ENCODE results near the gene FNIP1. TPM values are rescaled to one million over a fixed set of nuclear protein-coding genes. Genes with fewer than 3 reads are reported as not detected.

Gene FNIP1
- total and polyA plus RNA-seq, 2 donors (not counting 1 experiment from before 2014, with no cell fraction given) = 10.3 to 52.8 TPM

GRCh38 chr5:131769961-131770360 lies 26.9 kb downstream of the FNIP1 start:
- ChIA-PET CTCF (no interaction called here), POLR2A (no interaction called here)
- H3K9me3 Mint-ChIP-seq (ENCODE audit: insufficient read depth) = no peaks in the 10 kb centered on the region
- H2AFZ ChIP-seq (ENCODE audit: insufficient read depth, low read depth, low read length, poor library complexity, severe bottlenecking) = no peak overlapping the region
- H3K4me1 ChIP-seq (ENCODE audit: control insufficient read depth in 2 of 2, insufficient read depth in 2 of 2, low read length in 2 of 2) = peaks cover 15 to 31% of the 10 kb centered on the region in 2 donors
- peaks cover 34% of the 10 kb centered on the region for H3K4me1 Mint-ChIP-seq
- 100% methylated on average over 1 of the region's 1 CpG for WGBS (ENCODE audit: insufficient coverage)
- H3K9me3 ChIP-seq (ENCODE audit: control extremely low read depth in 1 of 3, control insufficient read depth in 2 of 3, insufficient read depth in 1 of 3, low read length in 2 of 3) = no peaks in the 10 kb centered on the region
- H4K20me1 ChIP-seq (ENCODE audit: control insufficient read depth, insufficient read depth, low read length, poor library complexity, severe bottlenecking) = peaks cover 37% of the 10 kb centered on the region
- intact Hi-C loops (cut with micrococcal nuclease) = loop anchor here (5.0 kb wide), 1 partner anchor 33 kb away; no protein-coding TSS in a partner anchor
- peak overlapping the region; percentile 13 for H3K4me2 ChIP-seq (replicated peaks; ENCODE audit: low read depth, low read length, poor library complexity, severe bottlenecking)
- DNase-seq (no peak), ATAC-seq (ENCODE audit: low read depth) (no peak)
- H3K4me3 ChIP-seq (ENCODE audit: control extremely low read depth in 1 of 5, extremely low read depth in 1 of 5, insufficient read depth in 1 of 5, low read depth in 2 of 5, low read length in 4 of 5) = no peak overlapping the region
- peaks cover 96% of the 10 kb centered on the region for H3K79me2 ChIP-seq (ENCODE audit: control insufficient read depth, insufficient read depth, low read length)
- H3K27me3 ChIP-seq (replicated peaks in 1 of 4; ENCODE audit: control extremely low read depth in 1 of 4, control insufficient read depth in 3 of 4, insufficient read depth in 4 of 4, low read length in 3 of 4) = no peaks in the 10 kb centered on the region
- H3K27ac Mint-ChIP-seq = no peak overlapping the region
- peak overlapping the region; percentile 6 for H3K9ac ChIP-seq (ENCODE audit: low read length)
- H3K27me3 Mint-ChIP-seq = no peaks in the 10 kb centered on the region
- peak overlapping the region; percentile 9 for H3K4me3 Mint-ChIP-seq
- no peak overlapping the region for H3K27ac ChIP-seq (ENCODE audit: low read length in 2 of 2)
- peaks cover 0 to 2% of the 10 kb centered on the region in 2 experiments for H3K36me3 ChIP-seq (replicated peaks in 1 of 2; ENCODE audit: control extremely low read depth in 1 of 2, control insufficient read depth in 1 of 2, extremely low read depth in 1 of 2, insufficient read depth in 2 of 2, low read length in 1 of 2)
- TF ChIP-seq EZH2 (IDR thresholded peaks at IDR 0.05; ENCODE audit: borderline replicate concordance, insufficient read depth, low read depth, low read length, poor library complexity, severe bottlenecking) = no peak
- TF ChIP-seq, protein P1, sequence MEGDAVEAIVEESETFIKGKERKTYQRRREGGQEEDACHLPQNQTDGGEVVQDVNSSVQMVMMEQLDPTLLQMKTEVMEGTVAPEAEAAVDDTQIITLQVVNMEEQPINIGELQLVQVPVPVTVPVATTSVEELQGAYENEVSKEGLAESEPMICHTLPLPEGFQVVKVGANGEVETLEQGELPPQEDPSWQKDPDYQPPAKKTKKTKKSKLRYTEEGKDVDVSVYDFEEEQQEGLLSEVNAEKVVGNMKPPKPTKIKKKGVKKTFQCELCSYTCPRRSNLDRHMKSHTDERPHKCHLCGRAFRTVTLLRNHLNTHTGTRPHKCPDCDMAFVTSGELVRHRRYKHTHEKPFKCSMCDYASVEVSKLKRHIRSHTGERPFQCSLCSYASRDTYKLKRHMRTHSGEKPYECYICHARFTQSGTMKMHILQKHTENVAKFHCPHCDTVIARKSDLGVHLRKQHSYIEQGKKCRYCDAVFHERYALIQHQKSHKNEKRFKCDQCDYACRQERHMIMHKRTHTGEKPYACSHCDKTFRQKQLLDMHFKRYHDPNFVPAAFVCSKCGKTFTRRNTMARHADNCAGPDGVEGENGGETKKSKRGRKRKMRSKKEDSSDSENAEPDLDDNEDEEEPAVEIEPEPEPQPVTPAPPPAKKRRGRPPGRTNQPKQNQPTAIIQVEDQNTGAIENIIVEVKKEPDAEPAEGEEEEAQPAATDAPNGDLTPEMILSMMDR (IDR thresholded peaks at IDR 0.05) = no peak

GRCh38 chr5:131769336-131769735 lies 27.5 kb downstream of the FNIP1 start:
- H3K27ac ChIP-seq (ENCODE audit: low read length in 2 of 2) = no peak overlapping the region
- 100% methylated on average over 1 of the region's 1 CpG for WGBS (ENCODE audit: insufficient coverage)
- H3K4me3 Mint-ChIP-seq = no peak overlapping the region
- H3K9me3 Mint-ChIP-seq (ENCODE audit: insufficient read depth) = no peaks in the 10 kb centered on the region
- peak overlapping the region; percentile 6 for H3K9ac ChIP-seq (ENCODE audit: low read length)
- H3K4me1 Mint-ChIP-seq = peaks cover 33% of the 10 kb centered on the region
- H3K27me3 Mint-ChIP-seq = no peaks in the 10 kb centered on the region
- CTCF ChIA-PET = no interaction called here
- H3K4me3 ChIP-seq (ENCODE audit: control extremely low read depth in 1 of 5, extremely low read depth in 1 of 5, insufficient read depth in 1 of 5, low read depth in 2 of 5, low read length in 4 of 5) = no peak overlapping the region
- ATAC-seq (ENCODE audit: low read depth) (no peak), DNase-seq (no peak)
- H3K27ac Mint-ChIP-seq = no peak overlapping the region
- H4K20me1 ChIP-seq (ENCODE audit: control insufficient read depth, insufficient read depth, low read length, poor library complexity, severe bottlenecking) = peaks cover 36% of the 10 kb centered on the region
- POLR2A ChIA-PET = no interaction called here
- no peak overlapping the region for H2AFZ ChIP-seq (ENCODE audit: insufficient read depth, low read depth, low read length, poor library complexity, severe bottlenecking)
- TF ChIP-seq, protein P1 (IDR thresholded peaks at IDR 0.05) = no peak
- TF ChIP-seq EZH2 (IDR thresholded peaks at IDR 0.05; ENCODE audit: borderline replicate concordance, insufficient read depth, low read depth, low read length, poor library complexity, severe bottlenecking) = no peak
- peaks cover 0 to 2% of the 10 kb centered on the region in 2 experiments for H3K36me3 ChIP-seq (replicated peaks in 1 of 2; ENCODE audit: control extremely low read depth in 1 of 2, control insufficient read depth in 1 of 2, extremely low read depth in 1 of 2, insufficient read depth in 2 of 2, low read length in 1 of 2)
- peaks cover 0 to 1% (median under 1%) of the 10 kb centered on the region in 3 donors for H3K9me3 ChIP-seq (ENCODE audit: control extremely low read depth in 1 of 3, control insufficient read depth in 2 of 3, insufficient read depth in 1 of 3, low read length in 2 of 3)
- H3K4me2 ChIP-seq (replicated peaks; ENCODE audit: low read depth, low read length, poor library complexity, severe bottlenecking) = peak overlapping the region; percentile 13
- no peaks in the 10 kb centered on the region for H3K27me3 ChIP-seq (replicated peaks in 1 of 4; ENCODE audit: control extremely low read depth in 1 of 4, control insufficient read depth in 3 of 4, insufficient read depth in 4 of 4, low read length in 3 of 4)
- intact Hi-C loops (cut with micrococcal nuclease) = no loop called here
- peaks cover 15 to 31% of the 10 kb centered on the region in 2 donors for H3K4me1 ChIP-seq (ENCODE audit: control insufficient read depth in 2 of 2, insufficient read depth in 2 of 2, low read length in 2 of 2)
- peaks cover 96% of the 10 kb centered on the region for H3K79me2 ChIP-seq (ENCODE audit: control insufficient read depth, insufficient read depth, low read length)
